OCI-LY3 (cell line): ENCODE results near the gene BCKDK.

Source experiments
- H2AFZ ChIP-seq: fragments of 200-600, 300-600 bp; shearing (Covaris generic); 2 replicates; pipeline ENCODE4 v1.6.0; 2014; ENCODE audit warnings: antibody characterized with exemption, low read depth, low read length
- H3K27ac ChIP-seq: fragments of 200-600, 300-600 bp; sonication (generic); 2 replicates; pipeline ENCODE4 v1.5.1; 2014; ENCODE audit warnings: mild to moderate bottlenecking, low read length, moderate library complexity, mixed read lengths
- H3K27me3 ChIP-seq: fragments of 200-600, 300-600 bp; sonication (generic); 2 replicates; pipeline ENCODE4 v1.6.1; 2014; ENCODE audit warnings: low read depth, low read length, mixed read lengths
- H3K36me3 ChIP-seq: fragments of 200-600, 300-600 bp; sonication (generic); replicated peaks from 2 replicates; pipeline ENCODE3; 2014; ENCODE audit warnings: low read depth, low read length, mixed read lengths
- H3K4me1 ChIP-seq: fragments of 300-600, 200-600 bp; sonication (generic); 2 replicates; pipeline ENCODE4 v1.6.1; 2014; ENCODE audit warnings: low read length, mixed read lengths
- H3K4me2 ChIP-seq: fragments of 200-600, 300-600 bp; sonication (generic); 2 replicates; pipeline ENCODE4 v1.6.1; 2014; ENCODE audit warnings: low read length, mixed read lengths
- H3K4me3 ChIP-seq: fragments of 300-600, 200-600 bp; sonication (generic); 2 replicates; pipeline ENCODE4 v1.5.1; 2014; ENCODE audit warnings: antibody characterized with exemption, mild to moderate bottlenecking, low read length, moderate library complexity
- H3K79me2 ChIP-seq: fragments of 300-600, 200-600 bp; shearing (Covaris generic); 2 replicates; pipeline ENCODE4 v1.6.1; 2014; ENCODE audit warnings: mild to moderate bottlenecking, low read length, mixed read lengths
- H3K9ac ChIP-seq: fragments of 300-600, 200-600 bp; shearing (Covaris generic); 2 replicates; pipeline ENCODE4 v1.6.0; 2014; ENCODE audit warnings: mild to moderate bottlenecking, low read length, moderate library complexity
- H3K9me3 ChIP-seq: fragments of 200-600, 300-600 bp; shearing (Covaris generic); 2 replicates; pipeline ENCODE4 v1.6.1; 2014; ENCODE audit warnings: low read length, mixed read lengths; ENCODE audit not compliant: insufficient read depth
- H4K20me1 ChIP-seq: fragments of 200-600, 300-600 bp; sonication (generic); 2 replicates; pipeline ENCODE4 v1.6.1; 2016; ENCODE audit warnings: low read length, mixed read lengths; ENCODE audit not compliant: insufficient read depth
- CTCF ChIP-seq: fragments of 200-600, 300-600 bp; sonication (generic); IDR thresholded peaks from 2 replicates; pipeline ENCODE4 v1.5.1; 2014; ENCODE audit warnings: antibody characterized with exemption, low read length, low read depth
- EZH2phosphoT487 ChIP-seq: fragments of 200-600 bp; shearing (Covaris generic); IDR thresholded peaks from 2 replicates; pipeline ENCODE4 v1.6.1; 2018; ENCODE audit warnings: antibody characterized with exemption, mixed run types, low read depth

BCKDK gene

GRCh38 chr16:31074814-31075183, 33.4 kb upstream of the BCKDK start:
- Histone ChIP-seq H3K27ac (peak overlapping the region; percentile 71), H2AFZ (peak overlapping the region; percentile 37; the same call in 1 of the 2 replicates), H3K9me3 (no peaks in the 10 kb centered on the region), H3K79me2 (peaks cover 61% of the 10 kb centered on the region), H3K36me3 (peaks cover 18% of the 10 kb centered on the region), H3K4me1 (peaks cover 16% of the 10 kb centered on the region), H3K9ac (peak overlapping the region; percentile 89), H3K27me3 (no peaks in the 10 kb centered on the region), H3K4me2 (peak overlapping the region; percentile 81), H3K4me3 (peak overlapping the region; percentile 99), H4K20me1 (0 out of 2 replicates have a peak, but pooled peaks cover 3% of the 10 kb centered on the region)
- TF ChIP-seq CTCF (no peak), EZH2phosphoT487 (no peak)

DNA sequence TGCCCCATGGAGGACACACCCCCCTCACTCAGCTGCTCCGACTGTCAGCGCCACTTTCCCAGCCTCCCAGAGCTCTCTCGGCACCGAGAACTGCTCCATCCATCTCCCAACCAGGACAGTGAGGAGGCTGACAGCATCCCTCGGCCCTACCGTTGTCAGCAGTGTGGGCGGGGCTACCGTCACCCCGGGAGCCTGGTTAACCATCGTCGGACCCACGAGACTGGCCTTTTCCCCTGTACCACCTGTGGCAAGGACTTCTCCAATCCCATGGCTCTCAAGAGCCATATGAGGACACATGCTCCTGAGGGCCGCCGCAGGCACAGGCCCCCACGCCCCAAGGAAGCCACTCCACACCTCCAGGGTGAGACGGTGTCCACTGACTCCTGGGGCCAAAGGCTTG, 31.9 kb upstream of the BCKDK start:
- no peaks in the 10 kb centered on the region for H3K27me3 ChIP-seq
- no peaks in the 10 kb centered on the region for H3K9me3 ChIP-seq
- peaks cover 52% of the 10 kb centered on the region for H3K79me2 ChIP-seq
- TF ChIP-seq EZH2phosphoT487 (no peak), CTCF (no peak)
- peaks cover 30% of the 10 kb centered on the region for H3K36me3 ChIP-seq
- no peak overlapping the region for H3K27ac ChIP-seq
- H3K4me1 ChIP-seq: peaks cover 16% of the 10 kb centered on the region
- 0 out of 2 replicates have a peak, but pooled peaks cover 3% of the 10 kb centered on the region for H4K20me1 ChIP-seq
- H3K9ac ChIP-seq: no peak overlapping the region
- H2AFZ ChIP-seq: no peak overlapping the region
- H3K4me3 ChIP-seq: no peak overlapping the region
- H3K4me2 ChIP-seq: no peak overlapping the region

GRCh38 chr16:31077024-31077423, 31.2 kb upstream of the BCKDK start:
- no peak for TF ChIP-seq CTCF
- TF ChIP-seq EZH2phosphoT487: no peak
- Histone ChIP-seq H3K27me3 (no peaks in the 10 kb centered on the region), H3K4me2 (no peak overlapping the region), H2AFZ (no peak overlapping the region), H3K36me3 (peaks cover 30% of the 10 kb centered on the region), H3K4me1 (peaks cover 10% of the 10 kb centered on the region), H3K4me3 (no peak overlapping the region), H3K9me3 (no peaks in the 10 kb centered on the region), H4K20me1 (0 out of 2 replicates have a peak, but pooled peaks cover 3% of the 10 kb centered on the region), H3K79me2 (peaks cover 45% of the 10 kb centered on the region), H3K27ac (no peak overlapping the region), H3K9ac (no peak overlapping the region)

- Histone ChIP-seq H3K79me2 (peaks cover 37% of the 10 kb centered on the region), H3K27me3 (no peaks in the 10 kb centered on the region), H3K9ac (no peak overlapping the region), H3K4me2 (no peak overlapping the region), H3K27ac (no peak overlapping the region), H4K20me1 (0 out of 2 replicates have a peak, but pooled peaks cover 3% of the 10 kb centered on the region), H3K4me3 (no peak overlapping the region), H3K36me3 (peaks cover 35% of the 10 kb centered on the region), H3K9me3 (no peaks in the 10 kb centered on the region), H2AFZ (no peak overlapping the region), H3K4me1 (peaks cover 7% of the 10 kb centered on the region)
- no peak for TF ChIP-seq CTCF
- TF ChIP-seq EZH2phosphoT487: no peak
Measured at GRCh38 chr16:31077592-31078396, 30.4 kb upstream of the BCKDK start.
